ENCODE measurements around the gene ACTL6B. TPM values are rescaled to one million over a fixed set of nuclear protein-coding genes. Genes with fewer than 3 reads are reported as not detected.

ACTL6B gene
- total and polyA plus RNA-seq, 2 of the 8 experiments (the other 6 are each of a cell fraction or from before 2014, with no cell fraction given) = 2.1 to 4.5 TPM

- TF ChIP-seq CTBP2 (IDR thresholded peaks at IDR 0.05; ENCODE audit: borderline replicate concordance, insufficient read depth, insufficient read length, low read length) (no peak), MAX (IDR thresholded peaks at IDR 0.05) (no peak), TBP (IDR thresholded peaks at IDR 0.05; ENCODE audit: low read depth, low read length) (no peak)
Measured at GRCh38 chr7:100621554-100621953, 34.7 kb downstream of the ACTL6B start (continued).

Measured in H1 (cell line).